Measurements from ENCODE around the gene VAMP1. TPM values are rescaled to one million over a fixed set of nuclear protein-coding genes. Genes with fewer than 3 reads are reported as not detected.

Gene VAMP1
- total RNA-seq, 1 donor from 2014 or later, result 32.9 TPM

GRCh38 chr12:6425590-6426531 is 44.6 kb downstream of the VAMP1 start:
- H3K27me3 Mint-ChIP-seq, result peaks cover 1% of the 10 kb centered on the region
- DNase-seq (peak; percentile 60), ATAC-seq (ENCODE audit: low read depth) (peak; percentile 56)
- intact Hi-C loops (cut with micrococcal nuclease), result loop anchor here (1.0 to 10.0 kb wide), 5 partner anchors 36 to 1549 kb away; partner anchors contain the start of genes CDCA3, PTPN6 and USP5
- no peak for TF ChIP-seq CTCF (IDR thresholded peaks at IDR 0.05)
- peak overlapping the region; percentile 76 for H3K4me3 Mint-ChIP-seq
- no peaks in the 10 kb centered on the region for H3K9me3 Mint-ChIP-seq
- ChIA-PET CTCF (interaction anchor here (1.1 to 7.6 kb wide), 7 partner anchors 18 to 129 kb away, joined by 3 to 276 read pairs (median 13); partner anchors contain the start of genes CD27 and VAMP1), POLR2A (interaction anchor here (0.5 to 8.6 kb wide), 16 partner anchors 9 to 690 kb away, joined by 3 to 200 read pairs (median 6); partner anchors contain the start of genes CD27, GAPDH, MRPL51 and NOP2)
- peak overlapping the region; percentile 99 for H3K27ac Mint-ChIP-seq
- peaks cover 57% of the 10 kb centered on the region for H3K4me1 Mint-ChIP-seq
- H3K36me3 Mint-ChIP-seq (ENCODE audit: low read depth), result no peaks in the 10 kb centered on the region

DNA sequence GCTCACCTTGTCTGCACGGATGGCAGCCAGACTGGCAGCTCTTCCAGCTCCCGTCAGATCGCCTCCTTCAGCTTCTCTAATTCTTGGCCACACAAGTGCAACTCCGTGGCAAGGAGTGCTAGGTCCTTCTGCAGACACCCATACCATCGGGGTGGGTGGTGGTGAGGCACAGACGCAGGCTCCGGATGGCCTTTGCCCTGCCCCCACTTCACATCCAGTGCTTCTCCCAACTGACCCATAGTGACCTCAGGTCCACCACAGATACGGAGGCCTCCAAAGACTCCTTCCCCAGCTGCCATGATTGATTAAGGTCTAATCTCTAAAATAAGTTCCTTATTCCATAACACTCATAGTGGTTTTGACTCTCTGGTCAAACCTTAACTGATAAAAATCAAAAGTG is 45.6 kb downstream of the VAMP1 start:
- intact Hi-C loops (cut with micrococcal nuclease), result loop anchor here (5.0 to 10.0 kb wide), 3 partner anchors 427 to 1550 kb away; partner anchors contain the start of genes CDCA3, PTPN6 and USP5
- no peaks in the 10 kb centered on the region for H3K9me3 Mint-ChIP-seq
- ChIA-PET POLR2A (interaction anchor here (0.6 to 8.6 kb wide), 7 partner anchors 20 to 114 kb away, joined by 4 to 200 read pairs (median 88); partner anchors contain the start of genes CD27, GAPDH, TAPBPL and VAMP1), CTCF (interaction anchor here (0.6 to 7.6 kb wide), 9 partner anchors 19 to 130 kb away, joined by 3 to 276 read pairs (median 13); partner anchors contain the start of genes CD27, GAPDH and VAMP1)
- DNase-seq (no peak), ATAC-seq (ENCODE audit: low read depth) (no peak)
- H3K27ac Mint-ChIP-seq, result peak overlapping the region; percentile 72
- no peaks in the 10 kb centered on the region for H3K36me3 Mint-ChIP-seq (ENCODE audit: low read depth)
- no peak for TF ChIP-seq CTCF (IDR thresholded peaks at IDR 0.05)
- no peak overlapping the region for H3K4me3 Mint-ChIP-seq
- H3K27me3 Mint-ChIP-seq, result peaks cover 2% of the 10 kb centered on the region
- H3K4me1 Mint-ChIP-seq, result peaks cover 47% of the 10 kb centered on the region

- POLR2A ChIA-PET, result interaction anchor here (0.6 to 8.6 kb wide), 8 partner anchors 21 to 115 kb away, joined by 3 to 200 read pairs (median 80); partner anchors contain the start of genes CD27, GAPDH, MRPL51 and TAPBPL
- no peaks in the 10 kb centered on the region for H3K36me3 Mint-ChIP-seq (ENCODE audit: low read depth)
- H3K27me3 Mint-ChIP-seq, result peaks cover 2% of the 10 kb centered on the region
- ATAC-seq (ENCODE audit: low read depth), result no peak
- peaks cover 42% of the 10 kb centered on the region for H3K4me1 Mint-ChIP-seq
- H3K27ac Mint-ChIP-seq, result peak overlapping the region; percentile 80
- H3K4me3 Mint-ChIP-seq, result no peak overlapping the region
- CTCF ChIA-PET, result interaction anchor here (0.9 to 7.6 kb wide), 15 partner anchors 9 to 115 kb away, joined by 3 to 276 read pairs (median 5); partner anchors contain the start of genes CD27, GAPDH, TAPBPL and VAMP1
- DNase-seq, result no peak
- intact Hi-C loops (cut with micrococcal nuclease), result loop anchor here (10.0 kb wide), 2 partner anchors 531 to 1551 kb away; partner anchors contain the start of gene PTPN6
- H3K9me3 Mint-ChIP-seq, result no peaks in the 10 kb centered on the region
- no peak for TF ChIP-seq CTCF (IDR thresholded peaks at IDR 0.05)
These were observed 46.5 kb downstream of the VAMP1 start for GRCh38 chr12:6424008-6424347.

DNA sequence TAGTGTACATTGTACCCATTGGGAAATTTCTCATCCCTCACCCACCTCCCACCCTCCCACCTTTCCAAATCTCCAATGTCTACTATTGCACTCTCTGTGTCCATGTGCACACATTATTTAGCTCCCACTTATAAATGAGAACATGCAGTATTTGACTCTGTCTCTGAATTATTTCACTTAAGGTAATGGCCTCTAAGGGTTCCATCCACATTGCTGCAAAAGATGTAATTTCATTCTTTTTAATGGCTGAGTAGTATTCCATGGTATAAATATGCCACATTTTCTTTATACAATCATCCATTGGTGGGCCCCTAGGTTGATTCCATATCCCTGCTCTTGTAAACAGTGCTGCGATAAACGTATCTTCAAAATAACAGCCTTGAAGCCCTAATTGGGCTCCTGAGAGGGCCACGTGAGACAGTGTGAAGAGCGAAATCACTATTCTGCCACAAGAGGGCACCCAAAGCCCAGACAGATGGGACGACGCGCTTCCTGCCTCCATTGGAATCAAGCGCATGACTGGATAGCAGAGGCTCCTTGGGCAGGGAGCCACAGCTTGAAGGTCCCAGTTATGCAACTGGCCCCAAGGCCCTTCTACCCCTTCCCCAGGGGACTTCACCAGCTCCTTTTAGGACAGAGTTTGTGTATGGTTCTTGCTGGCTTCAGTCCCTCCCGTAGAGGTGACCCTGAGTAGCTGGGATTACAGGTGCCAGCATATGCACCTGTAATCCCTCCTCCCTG is 47.0 kb downstream of the VAMP1 start:
- CTCF ChIA-PET, result interaction anchor here (1.0 to 7.6 kb wide), 14 partner anchors 10 to 116 kb away, joined by 3 to 276 read pairs (median 6); partner anchors contain the start of genes CD27, GAPDH, TAPBPL and VAMP1
- ATAC-seq (ENCODE audit: low read depth), result peak; percentile 32
- H3K27me3 Mint-ChIP-seq, result peaks cover 2% of the 10 kb centered on the region
- POLR2A ChIA-PET, result interaction anchor here (0.6 to 8.6 kb wide), 9 partner anchors 21 to 116 kb away, joined by 3 to 200 read pairs (median 71); partner anchors contain the start of genes CD27, GAPDH, MRPL51 and TAPBPL
- no peaks in the 10 kb centered on the region for H3K9me3 Mint-ChIP-seq
- intact Hi-C loops (cut with micrococcal nuclease), result loop anchor here (1.0 to 10.0 kb wide), 8 partner anchors 42 to 1551 kb away; partner anchors contain the start of genes MRPL51, PTPN6 and VAMP1
- no peak for DNase-seq
- no peak for TF ChIP-seq CTCF (IDR thresholded peaks at IDR 0.05)
- H3K27ac Mint-ChIP-seq, result peak overlapping the region; percentile 80
- H3K4me3 Mint-ChIP-seq, result peak overlapping the region; percentile 19
- peaks cover 40% of the 10 kb centered on the region for H3K4me1 Mint-ChIP-seq
- H3K36me3 Mint-ChIP-seq (ENCODE audit: low read depth), result no peaks in the 10 kb centered on the region
